Keratinocyte (primary cell): Measurements from ENCODE around the gene SEC16B. TPM values are rescaled to one million over a fixed set of nuclear protein-coding genes. Genes with fewer than 3 reads are reported as not detected.

Source experiments
- DNase-seq: peaks from one replicate; pipeline ENCODE4 v3.0.0-alpha.2; 2011; ENCODE audit warnings: low read depth, missing footprints, low spot score
- FAIRE-seq: peaks from 2 replicates; lab custom pipeline; 2011; peaks lifted over from hg19 to GRCh38; lab: Jason Lieb, UNC
- H2AFZ ChIP-seq: 2 replicates; pipeline ENCODE4 v1.6.0; 2012; ENCODE audit warnings: low read length, control low read depth, inconsistent platforms; ENCODE audit not compliant: control insufficient read depth
- H3K27ac ChIP-seq: 2 replicates; pipeline ENCODE4 v1.5.1; 2011; ENCODE audit warnings: low read length; ENCODE audit not compliant: control insufficient read depth, insufficient read depth
- H3K27me3 ChIP-seq: 3 replicates; pipeline ENCODE4 v1.6.0; 2011; ENCODE audit warnings: low read length; ENCODE audit not compliant: control insufficient read depth, insufficient read depth; ENCODE audit errors: extremely low read depth
- H3K36me3 ChIP-seq, 2 experiments: 2 replicates in 1 of 2; 3 replicates in 1 of 2; pipeline ENCODE4 v1.5.1; 2011; ENCODE audit warnings: low read length in 2 of 2, mild to moderate bottlenecking in 1 of 2; ENCODE audit not compliant: control insufficient read depth in 2 of 2, insufficient read depth in 2 of 2; ENCODE audit errors: extremely low read depth in 1 of 2
- H3K4me1 ChIP-seq: 3 replicates; pipeline ENCODE4 v1.5.1; 2011; ENCODE audit warnings: low read length; ENCODE audit not compliant: control insufficient read depth, insufficient read depth; ENCODE audit errors: extremely low read depth
- H3K4me2 ChIP-seq: 3 replicates; pipeline ENCODE4 v1.6.0; 2011; ENCODE audit warnings: low read depth, low read length; ENCODE audit not compliant: control insufficient read depth, insufficient read depth; ENCODE audit errors: extremely low read depth
- H3K4me3 ChIP-seq, 3 experiments: fragments of 200-600 bp in 1 of 3; sonication (generic) in 1 of 3; 2 replicates in 2 of 3; 3 replicates in 1 of 3; pipeline ENCODE4 v1.5.1; 2011 to 2016; ENCODE audit warnings: low read length in 3 of 3, mild to moderate bottlenecking in 3 of 3, control low read depth in 2 of 3, inconsistent platforms in 1 of 3, low read depth in 1 of 3, mixed read lengths in 1 of 3, mixed run types in 1 of 3, moderate library complexity in 1 of 3; ENCODE audit not compliant: control insufficient read depth in 2 of 3, insufficient read depth in 2 of 3; ENCODE audit errors: extremely low read depth in 1 of 3
- H3K79me2 ChIP-seq: 2 replicates; pipeline ENCODE4 v1.6.0; 2012; ENCODE audit warnings: low read length; ENCODE audit not compliant: control insufficient read depth, insufficient read depth
- H3K9ac ChIP-seq: 3 replicates; pipeline ENCODE4 v1.6.0; 2011; ENCODE audit warnings: low read length; ENCODE audit not compliant: control insufficient read depth, insufficient read depth; ENCODE audit errors: extremely low read depth
- H3K9me1 ChIP-seq: 3 replicates; pipeline ENCODE4 v1.6.0; 2011; ENCODE audit warnings: low read length; ENCODE audit not compliant: control insufficient read depth, insufficient read depth; ENCODE audit errors: extremely low read depth
- H3K9me3 ChIP-seq: 2 replicates; pipeline ENCODE4 v1.5.1; 2012; ENCODE audit warnings: low read depth, low read length; ENCODE audit not compliant: control insufficient read depth
- H4K20me1 ChIP-seq: 3 replicates; pipeline ENCODE4 v1.6.0; 2011; ENCODE audit warnings: low read length; ENCODE audit not compliant: control insufficient read depth, insufficient read depth; ENCODE audit errors: extremely low read depth
- CTCF ChIP-seq, 3 experiments: IDR thresholded peaks in 1 of 3; conservative IDR thresholded peaks in 1 of 3; optimal IDR thresholded peaks in 1 of 3; 2 replicates in 2 of 3; 3 replicates in 1 of 3; pipeline versions ENCODE3 to v1.5.1; 2011; ENCODE audit warnings: low read length in 3 of 3, mild to moderate bottlenecking in 3 of 3, moderate library complexity in 2 of 3, control low read depth in 1 of 3, inconsistent platforms in 1 of 3; ENCODE audit not compliant: insufficient read depth in 2 of 3; ENCODE audit errors: extremely low read depth in 1 of 3
- EZH2 ChIP-seq: IDR thresholded peaks from one replicate; pipeline ENCODE4 v1.6.1; 2012; ENCODE audit warnings: inconsistent platforms, mild to moderate bottlenecking, low read length, moderate library complexity
- dilution Hi-C: fragments of 300-500 bp; cut with MboI; formaldehyde crosslinking; loops from one replicate; pipeline ENCODE4 v1.7.0; 2020; ENCODE audit warnings: low sequenced_read_pairs; ENCODE audit not compliant: extremely low pct_ligation_motif_present
- polyA plus RNA-seq, 5 experiments: library from polyadenylated mRNA; depleted of rRNA in 3 of 5; stranded (reverse) in 3 of 5; stranded (forward) in 1 of 5; unstranded in 1 of 5; fragments of >200 nt; gene quantifications; 1 replicate in 1 of 5; 2 replicates in 3 of 5; 3 replicates in 1 of 5; pipeline versions ENCODE4 v1.2.1 to v1.2.3, GENCODE V29; 2011 to 2012; ENCODE audit warnings: missing spikeins in 2 of 5, low read depth in 1 of 5, low replicate concordance in 1 of 5

The SEC16B gene
- polyA plus RNA-seq, 1 donor (not counting 4 experiments of a cell fraction or from before 2014, with no cell fraction given), result 1.2 TPM

- TF ChIP-seq CTCF (optimal IDR thresholded peaks at IDR 0.05 in 1 of 3, IDR thresholded peaks at IDR 0.05 in 1 of 3, conservative IDR thresholded peaks at IDR 0.05 in 1 of 3; ENCODE audit: extremely low read depth in 1 of 3, insufficient read depth in 2 of 3, low read length in 3 of 3) (no peak), EZH2 (no peak)
These were observed 49.8 kb downstream of the SEC16B start for GRCh38 chr1:177920091-177920490.

GRCh38 chr1:177915641-177916040 lies 54.2 kb downstream of the SEC16B start:
- Histone ChIP-seq H3K9me3 (no peaks in the 10 kb centered on the region), H3K27me3 (no peaks in the 10 kb centered on the region), H3K4me3 (no peak overlapping the region), H4K20me1 (no peaks in the 10 kb centered on the region), H3K4me1 (peaks cover 22% of the 10 kb centered on the region), H3K9me1 (no peaks in the 10 kb centered on the region), H3K4me2 (peak overlapping the region; percentile 57), H3K9ac (no peak overlapping the region), H3K79me2 (no peaks in the 10 kb centered on the region), H3K36me3 (no peaks in the 10 kb centered on the region), H2AFZ (no peak overlapping the region), H3K27ac (no peak overlapping the region)
- peak; percentile 64 for DNase-seq
- TF ChIP-seq CTCF (optimal IDR thresholded peaks at IDR 0.05 in 1 of 3, IDR thresholded peaks at IDR 0.05 in 1 of 3, conservative IDR thresholded peaks at IDR 0.05 in 1 of 3; ENCODE audit: extremely low read depth in 1 of 3, insufficient read depth in 2 of 3, low read length in 3 of 3) (no peak), EZH2 (no peak)
- FAIRE-seq, result peak; percentile 93
- dilution Hi-C loops, result no loop called here

More at GRCh38 chr1:177920091-177920490, 49.8 kb downstream of the SEC16B start:
- no peaks in the 10 kb centered on the region for H3K27me3 ChIP-seq
- no peak overlapping the region for H3K4me3 ChIP-seq
- H3K4me2 ChIP-seq, result no peak overlapping the region
- FAIRE-seq (no peak), DNase-seq (no peak)
- dilution Hi-C loops, result no loop called here
- peaks cover 10% of the 10 kb centered on the region for H3K4me1 ChIP-seq
- no peaks in the 10 kb centered on the region for H3K9me1 ChIP-seq
- H3K36me3 ChIP-seq, result no peaks in the 10 kb centered on the region
- H2AFZ ChIP-seq, result no peak overlapping the region
- H4K20me1 ChIP-seq, result no peaks in the 10 kb centered on the region
- no peak overlapping the region for H3K9ac ChIP-seq
- no peak overlapping the region for H3K27ac ChIP-seq
- no peaks in the 10 kb centered on the region for H3K79me2 ChIP-seq
- no peaks in the 10 kb centered on the region for H3K9me3 ChIP-seq
